K562 (cell line): Measurements from ENCODE around the gene PPHLN1. TPM values are rescaled to one million over a fixed set of nuclear protein-coding genes. Genes with fewer than 3 reads are reported as not detected.

ENCODE experiments used
- ATAC-seq: fragments of 200-7000 bp; cut with Tn5 transposase; 3 replicates; pipeline ENCODE4 v1.9.1; 2020; ENCODE audit warnings: moderate library complexity
- BruUV-seq: library from RNA; stranded (reverse); fragments of 400-500 nt; replicated peaks from 2 replicates; lab custom pipeline; 2021; lab: Mats Ljungman, UMichigan
- CTCF ChIA-PET: fragments of 300-600 bp; formaldehyde crosslinking; extraction: SDS; loops from one replicate; lab custom pipeline; 2021; ENCODE audit warnings: low intra/inter-chr PET ratio; lab: Yijun Ruan, JAX
- POLR2A ChIA-PET: fragments of 300-600, 350-650 bp; sonication (Branson Sonifier 250); formaldehyde crosslinking; extraction: SDS; loops from one replicate; lab custom pipeline; 2021; ENCODE audit warnings: antibody characterized with exemption, inconsistent platforms; lab: Yijun Ruan, JAX
- DNase-seq, 4 experiments: peaks; one replicate each; pipeline versions ENCODE4 v3.0.0 to v3.0.0-alpha.2; 2011 to 2018; ENCODE audit warnings: low spot score in 3 of 4, mixed read lengths in 3 of 4; ENCODE audit errors: extremely low read depth in 1 of 4
- FAIRE-seq: peaks from 2 replicates; lab custom pipeline; 2011; peaks lifted over from hg19 to GRCh38; lab: Jason Lieb, UNC
- H2AFZ ChIP-seq: 2 replicates; pipeline ENCODE4 v1.6.0; 2011; ENCODE audit warnings: low read depth, low read length, control low read depth, inconsistent platforms
- H3K27ac ChIP-seq: fragments of 200-600 bp; 3 replicates; pipeline ENCODE4 v1.8.0; 2011; ENCODE audit warnings: low read depth, mild to moderate bottlenecking, control low read depth, inconsistent platforms, low read length, moderate library complexity, mixed read lengths; ENCODE audit errors: extremely low read depth
- H3K27me3 ChIP-seq, 2 experiments: fragments of 300-600 bp in 1 of 2; 2 replicates in 1 of 2; 3 replicates in 1 of 2; pipeline versions ENCODE4 v1.6.0 to v1.8.0; 2011; ENCODE audit warnings: inconsistent platforms in 2 of 2, low read length in 2 of 2, mild to moderate bottlenecking in 1 of 2, mixed read lengths in 1 of 2, moderate library complexity in 1 of 2; ENCODE audit not compliant: control insufficient read depth in 2 of 2, insufficient read depth in 2 of 2
- H3K36me3 ChIP-seq: fragments of 300-600 bp; 3 replicates; pipeline ENCODE4 v1.8.0; 2011; ENCODE audit warnings: mild to moderate bottlenecking, low read length, inconsistent platforms; ENCODE audit not compliant: control insufficient read depth, insufficient read depth
- H3K4me1 ChIP-seq, 2 experiments: fragments of 200-600 bp in 1 of 2; replicated peaks in 1 of 2; 2 replicates in 1 of 2; 3 replicates in 1 of 2; pipeline versions ENCODE4 v1.5.1 to v1.8.0; 2011; ENCODE audit warnings: inconsistent platforms in 2 of 2, low read length in 2 of 2, mild to moderate bottlenecking in 1 of 2, mixed read lengths in 1 of 2, moderate library complexity in 1 of 2; ENCODE audit not compliant: control insufficient read depth in 2 of 2, insufficient read depth in 2 of 2
- H3K4me2 ChIP-seq: 2 replicates; pipeline ENCODE4 v1.6.1; 2011; ENCODE audit warnings: low read length, control low read depth, inconsistent platforms, mixed read lengths; ENCODE audit not compliant: insufficient read depth
- H3K4me3 ChIP-seq: fragments of 200-600 bp; sonication (generic), shearing (Covaris generic); 2 replicates; pipeline ENCODE4 v1.5.1; 2016; ENCODE audit warnings: control low read depth, inconsistent platforms
- H3K79me2 ChIP-seq: fragments of 200-600 bp; 3 replicates; pipeline ENCODE4 v1.8.0; 2011; ENCODE audit warnings: low read length, inconsistent platforms; ENCODE audit not compliant: control insufficient read depth, insufficient read depth
- H3K9ac ChIP-seq, 2 experiments: 2 replicates each; pipeline versions ENCODE4 v1.6.0 to v1.6.1; 2011; ENCODE audit warnings: low read depth in 2 of 2, low read length in 2 of 2, control low read depth in 1 of 2, inconsistent platforms in 1 of 2, mild to moderate bottlenecking in 1 of 2, mixed read lengths in 1 of 2; ENCODE audit not compliant: insufficient read depth in 1 of 2
- H3K9me1 ChIP-seq: one replicate; pipeline ENCODE4 v1.6.0; 2011; ENCODE audit warnings: inconsistent platforms, mild to moderate bottlenecking, low read length, moderate library complexity; ENCODE audit not compliant: control insufficient read depth, insufficient read depth
- H3K9me3 ChIP-seq: replicated peaks from 2 replicates; pipeline ENCODE4 v1.5.1; 2011; ENCODE audit warnings: low read depth, low read length, inconsistent platforms; ENCODE audit not compliant: control insufficient read depth, insufficient read depth
- H4K20me1 ChIP-seq: replicated peaks from 2 replicates; pipeline ENCODE4 v1.6.1; 2011; ENCODE audit warnings: low read length, inconsistent platforms, mixed read lengths; ENCODE audit not compliant: control insufficient read depth, insufficient read depth
- E2F6 ChIP-seq, 2 experiments: IDR thresholded peaks; 2 replicates each; pipeline ENCODE4 v1.6.1; 2011; ENCODE audit warnings: borderline replicate concordance in 1 of 2, control low read depth in 1 of 2, low read depth in 1 of 2, low read length in 1 of 2, mild to moderate bottlenecking in 1 of 2, mixed read lengths in 1 of 2, moderate library complexity in 1 of 2; ENCODE audit not compliant: insufficient read depth in 1 of 2, insufficient read length in 1 of 2, poor library complexity in 1 of 2, severe bottlenecking in 1 of 2; ENCODE audit errors: extremely low read depth in 1 of 2
- ERF ChIP-seq: fragments of 450-650 bp; formaldehyde crosslinking; IDR thresholded peaks from 2 replicates; pipeline ENCODE4 v1.4.0; 2020; ENCODE audit warnings: mild to moderate bottlenecking, mixed read lengths
- PHF21A ChIP-seq: fragments of 450-650 bp; IDR thresholded peaks from 2 replicates; pipeline ENCODE4 v1.6.1; 2017; ENCODE audit warnings: low read depth, borderline replicate concordance
- PHF8 ChIP-seq: fragments of 200-600 bp; sonication (generic); IDR thresholded peaks from 2 replicates; pipeline ENCODE4 v1.6.1; 2012; ENCODE audit warnings: mixed run types, mild to moderate bottlenecking, inconsistent platforms, low read length, moderate library complexity, borderline replicate concordance
- PURB ChIP-seq: sonication (generic); formaldehyde crosslinking; IDR thresholded peaks from 2 replicates; pipeline ENCODE4 v1.9.0; 2021; ENCODE audit warnings: low read depth, mild to moderate bottlenecking, missing genetic modification reagents
- SPI1 ChIP-seq: IDR thresholded peaks from 2 replicates; pipeline ENCODE4 v1.6.1; 2011; ENCODE audit warnings: low read depth, low read length, control low read depth, borderline replicate concordance
- SRSF7 ChIP-seq: fragments of 200-400 bp; formaldehyde crosslinking; optimal IDR thresholded peaks from 2 replicates; pipeline ENCODE3; 2017; ENCODE audit warnings: mild to moderate bottlenecking, low read depth, low read length
- ZBTB12 ChIP-seq: fragments of 250-450 bp; sonication (Bioruptor Pico); IDR thresholded peaks from 2 replicates; pipeline ENCODE4 v1.4.0; 2020
- ZNF347 ChIP-seq: fragments of 450-650 bp; formaldehyde crosslinking; IDR thresholded peaks from 2 replicates; pipeline ENCODE4 v1.4.0; 2020; ENCODE audit warnings: low read depth, mild to moderate bottlenecking, moderate library complexity
- ZNF384 ChIP-seq: IDR thresholded peaks from 2 replicates; pipeline ENCODE4 v1.6.1; 2012; ENCODE audit warnings: low read depth, low read length, improper control_type of control experiment
- WGBS: fragments of 100-300 bp; shearing (Covaris generic); methylation state at CpG from one replicate; pipeline ENCODE4 v1.1.6; 2016; ENCODE audit warnings: low coverage, mixed read lengths; ENCODE audit not compliant: insufficient coverage; ENCODE audit errors: missing lambda C conversion rate; 5-methylcytosine and 5-hydroxymethylcytosine counted together
- in situ Hi-C: fragments of 300-500 bp; cut with MboI; formaldehyde crosslinking; loops from 4 replicates; pipeline ENCODE4 v1.15.0; 2018; ENCODE audit warnings: inconsistent platforms, mixed read lengths
- intact Hi-C: fragments of 100-400 bp; cut with micrococcal nuclease; formaldehyde crosslinking; loops from 2 replicates; pipeline ENCODE4 v1.14.2; 2022
- polyA plus RNA-seq, 8 experiments: library from polyadenylated mRNA; depleted of rRNA in 4 of 8; stranded (reverse) in 5 of 8; unstranded in 3 of 8; fragments of >200 nt; fragmentation: Nextera tagmentation in 2 of 8; fragmentation: Illumina TruSeq in 1 of 8; extraction: Ambion mirVana in 2 of 8; extraction: Trizol in 1 of 8; gene quantifications; 2 replicates each; pipeline versions ENCODE4 v1.2.1 to v1.2.3, GENCODE V29; 2011 to 2014; ENCODE audit warnings: inconsistent platforms in 1 of 8, missing spikeins in 1 of 8
- total RNA-seq, 7 experiments: library from RNA; depleted of rRNA in 6 of 7; stranded (reverse); fragments of >200 nt in 6 of 7; fragmentation: Illumina TruSeq in 2 of 7; extraction: Trizol in 2 of 7; gene quantifications; 2 replicates each; pipeline versions ENCODE4 v1.2.1 to v1.2.3, GENCODE V29; 2011 to 2021; ENCODE audit warnings: low replicate concordance in 1 of 7

Gene PPHLN1
- total and polyA plus RNA-seq, 9 of the 15 experiments (the other 6 are each of a cell fraction or from before 2014, with no cell fraction given) = 66.3 to 112 (median 93.6) TPM

- FAIRE-seq (no peak), DNase-seq (no peak), ATAC-seq (no peak)
- TF ChIP-seq SPI1 = peak; percentile 91
- 0 out of 2 replicates have a peak, but pooled peaks have one; percentile 18 for TF ChIP-seq ZNF384
- no peak for TF ChIP-seq PHF8
- TF ChIP-seq SRSF7 = no peak
- no peaks in the 10 kb centered on the region for H4K20me1 ChIP-seq
- no peak overlapping the region for H3K27ac ChIP-seq
- H3K79me2 ChIP-seq = no peaks in the 10 kb centered on the region
- H3K9me3 ChIP-seq = no peaks in the 10 kb centered on the region
- H3K4me2 ChIP-seq = no peak overlapping the region
- intact Hi-C loops = no loop called here
- H2AFZ ChIP-seq = no peak overlapping the region
- POLR2A ChIA-PET = interaction anchor here (1.8 kb wide), 1 partner anchor 10 kb away, joined by 5 read pairs; no protein-coding TSS in a partner anchor
- CTCF ChIA-PET = no interaction called here
- H3K9ac ChIP-seq = no peak overlapping the region
- peaks cover 0 to 3% of the 10 kb centered on the region in 2 experiments; a peak in 2 of 5 replicates for H3K4me1 ChIP-seq
- BruUV-seq = no TSS peak
- H3K4me3 ChIP-seq = no peak overlapping the region
- H3K9me1 ChIP-seq = no peaks in the 10 kb centered on the region
- H3K27me3 ChIP-seq = peaks cover 15 to 25% of the 10 kb centered on the region in 2 experiments; a peak in 4 of 5 replicates
- in situ Hi-C loops = no loop called here
- H3K36me3 ChIP-seq = no peaks in the 10 kb centered on the region
- 0% methylated on average over 1 of the region's 1 CpG for WGBS
Observed at GRCh38 chr12:42284157-42284556, 41.8 kb upstream of the PPHLN1 start.

GRCh38 chr12:42284876-42285275 lies 41.1 kb upstream of the PPHLN1 start:
- CTCF ChIA-PET = no interaction called here
- intact Hi-C loops (no loop called here), in situ Hi-C loops (no loop called here)
- Histone ChIP-seq H3K79me2 (no peaks in the 10 kb centered on the region), H3K4me1 (peaks cover 0 to 3% of the 10 kb centered on the region in 2 experiments; a peak in 2 of 5 replicates), H3K27me3 (peaks cover 15 to 25% of the 10 kb centered on the region in 2 experiments; a peak in 4 of 5 replicates), H3K36me3 (no peaks in the 10 kb centered on the region), H3K9me3 (no peaks in the 10 kb centered on the region), H3K9ac (no peak overlapping the region), H2AFZ (no peak overlapping the region), H3K9me1 (no peaks in the 10 kb centered on the region), H3K27ac (no peak overlapping the region), H4K20me1 (no peaks in the 10 kb centered on the region), H3K4me2 (no peak overlapping the region), H3K4me3 (no peak overlapping the region)
- 25% methylated on average over 2 of the region's 2 CpGs for WGBS
- ATAC-seq (no peak), FAIRE-seq (no peak), DNase-seq (no peak)
- TF ChIP-seq ZBTB12 (CRISPR knock-in tag) (no peak), ERF (CRISPR knock-in tag) (no peak), PURB (CRISPR knock-in tag) (no peak), PHF21A (no peak), ZNF347 (CRISPR knock-in tag) (no peak), E2F6 (IDR thresholded peaks at IDR 0.05; ENCODE audit: borderline replicate concordance in 1 of 2, extremely low read depth in 1 of 2, insufficient read depth in 1 of 2, insufficient read length in 1 of 2, low read depth in 1 of 2, low read length in 1 of 2, poor library complexity in 1 of 2, severe bottlenecking in 1 of 2) (no peak)
- no TSS peak for BruUV-seq
- POLR2A ChIA-PET = interaction anchor here (1.8 kb wide), 1 partner anchor 9 kb away, joined by 5 read pairs; no protein-coding TSS in a partner anchor
